Nephron progenitor cell (in vitro differentiated cells): Measurements from ENCODE around the gene GIMAP6.
"Not testable (repeated sequence)": the region's sequence is repeated elsewhere in the genome, so short reads cannot be mapped to it uniquely, and the experiment has no call there.

Source experiments
- DNase-seq: peaks from one replicate; pipeline ENCODE4 v3.0.0; 2021
- H3K27ac Mint-ChIP-seq: 2 replicates; pipeline ENCODE4 v1.8.0; 2021; ENCODE audit warnings: mild to moderate bottlenecking, moderate library complexity, mixed read lengths
- H3K27me3 Mint-ChIP-seq: 2 replicates; pipeline ENCODE4 v1.8.0; 2021; ENCODE audit warnings: mild to moderate bottlenecking, low read depth, mixed read lengths; ENCODE audit not compliant: poor library complexity
- H3K36me3 Mint-ChIP-seq: 2 replicates; pipeline ENCODE4 v1.8.0; 2021; ENCODE audit warnings: low read depth, mixed read lengths
- H3K4me1 Mint-ChIP-seq: 2 replicates; pipeline ENCODE4 v1.8.0; 2021; ENCODE audit warnings: mixed read lengths
- H3K4me3 Mint-ChIP-seq: 2 replicates; pipeline ENCODE4 v1.8.0; 2021; ENCODE audit warnings: mild to moderate bottlenecking, moderate library complexity, mixed read lengths
- H3K9me3 Mint-ChIP-seq: 2 replicates; pipeline ENCODE4 v1.8.0; 2021; ENCODE audit warnings: mild to moderate bottlenecking, moderate library complexity, mixed read lengths
- TF ChIP-seq, protein P1 (sequence below): fragments of 200-600 bp; sonication (generic); IDR thresholded peaks from 2 replicates; pipeline ENCODE4 v1.5.0; 2021; ENCODE audit warnings: antibody characterized with exemption

Gene GIMAP6

DNA sequence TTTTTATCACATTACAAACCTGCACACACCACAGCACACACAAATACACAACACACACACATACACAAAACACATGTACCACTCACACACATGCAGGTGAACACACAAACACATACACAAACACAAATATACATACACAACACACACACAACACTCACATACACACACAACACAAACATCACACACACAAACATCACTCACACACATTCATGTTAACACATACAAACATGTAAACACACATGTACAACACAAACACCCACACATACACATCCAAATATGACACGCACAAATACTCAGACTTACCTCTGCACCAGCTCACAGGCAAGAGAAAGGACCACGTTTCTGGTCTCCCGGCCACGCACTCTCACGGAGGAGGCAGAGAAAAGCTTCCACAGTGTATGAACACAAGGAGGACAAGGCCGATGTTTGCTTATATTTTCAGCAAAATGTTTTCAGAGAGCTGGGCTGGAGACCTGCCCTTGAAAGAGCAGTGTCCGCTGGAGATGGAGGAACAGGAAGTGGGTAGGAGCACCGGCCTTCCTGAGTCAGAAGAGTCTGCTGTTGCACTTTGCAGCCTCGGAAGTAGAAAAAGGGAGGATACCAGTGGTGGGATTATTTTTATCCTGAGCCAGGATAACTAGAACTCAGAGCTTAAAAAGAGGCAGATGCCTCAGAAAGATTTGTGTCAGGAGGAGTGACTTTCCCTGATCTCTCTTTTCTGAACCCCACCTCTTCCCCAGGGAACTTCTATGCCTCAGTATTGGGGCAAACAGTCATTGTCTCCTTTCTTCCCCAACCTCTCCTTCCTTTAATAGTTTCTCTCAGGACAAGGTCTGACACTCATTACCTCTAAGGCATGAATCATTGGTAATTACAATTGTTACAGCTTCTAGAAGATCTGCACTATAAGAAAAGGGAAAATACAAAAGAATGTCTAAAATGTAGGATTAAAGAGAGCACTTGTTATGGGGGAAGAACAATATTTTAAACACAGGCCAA is at the start of gene GIMAP6:
Gene GIMAP6, minus strand, starts transcription at position 520 of the 999 bp plus-strand sequence. CDS start 2,243 bp downstream, outside the sequence.
- no peaks in the 10 kb centered on the region for H3K27me3 Mint-ChIP-seq
- TF ChIP-seq, protein P1, sequence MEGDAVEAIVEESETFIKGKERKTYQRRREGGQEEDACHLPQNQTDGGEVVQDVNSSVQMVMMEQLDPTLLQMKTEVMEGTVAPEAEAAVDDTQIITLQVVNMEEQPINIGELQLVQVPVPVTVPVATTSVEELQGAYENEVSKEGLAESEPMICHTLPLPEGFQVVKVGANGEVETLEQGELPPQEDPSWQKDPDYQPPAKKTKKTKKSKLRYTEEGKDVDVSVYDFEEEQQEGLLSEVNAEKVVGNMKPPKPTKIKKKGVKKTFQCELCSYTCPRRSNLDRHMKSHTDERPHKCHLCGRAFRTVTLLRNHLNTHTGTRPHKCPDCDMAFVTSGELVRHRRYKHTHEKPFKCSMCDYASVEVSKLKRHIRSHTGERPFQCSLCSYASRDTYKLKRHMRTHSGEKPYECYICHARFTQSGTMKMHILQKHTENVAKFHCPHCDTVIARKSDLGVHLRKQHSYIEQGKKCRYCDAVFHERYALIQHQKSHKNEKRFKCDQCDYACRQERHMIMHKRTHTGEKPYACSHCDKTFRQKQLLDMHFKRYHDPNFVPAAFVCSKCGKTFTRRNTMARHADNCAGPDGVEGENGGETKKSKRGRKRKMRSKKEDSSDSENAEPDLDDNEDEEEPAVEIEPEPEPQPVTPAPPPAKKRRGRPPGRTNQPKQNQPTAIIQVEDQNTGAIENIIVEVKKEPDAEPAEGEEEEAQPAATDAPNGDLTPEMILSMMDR: no peak
- no peak within 1 kb of the TSS for H3K27ac Mint-ChIP-seq
- DNase-seq: no peak
- H3K4me1 Mint-ChIP-seq: no peaks in the 10 kb centered on the region
- no peaks in the 10 kb centered on the region for H3K36me3 Mint-ChIP-seq
- peaks cover 29% of the 10 kb centered on the region for H3K9me3 Mint-ChIP-seq
- no peak within 1 kb of the TSS for H3K4me3 Mint-ChIP-seq

DNA sequence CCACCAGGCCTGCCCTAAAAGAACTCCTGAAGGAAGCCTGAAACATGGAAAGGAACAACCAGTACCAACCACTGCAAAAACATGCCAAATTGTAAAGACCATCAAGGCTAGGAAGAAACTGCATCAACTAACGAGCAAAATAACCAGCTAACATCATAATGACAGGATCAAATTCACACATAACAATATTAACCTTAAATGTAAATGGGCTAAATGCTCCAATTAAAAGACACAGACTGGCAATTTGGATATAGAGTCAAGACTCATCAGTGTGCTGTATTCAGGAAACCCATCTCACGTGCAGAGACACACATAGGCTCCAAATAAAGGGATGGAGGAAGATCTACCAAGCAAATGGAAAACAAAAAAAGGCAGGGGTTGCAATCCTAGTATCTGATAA is 48.2 kb upstream of the GIMAP6 start:
- H3K9me3 Mint-ChIP-seq: peaks cover 46% of the 10 kb centered on the region
- H3K36me3 Mint-ChIP-seq, H3K27me3 Mint-ChIP-seq, H3K4me1 Mint-ChIP-seq, DNase-seq, H3K4me3 Mint-ChIP-seq, H3K27ac Mint-ChIP-seq: not testable (repeated sequence)

DNA sequence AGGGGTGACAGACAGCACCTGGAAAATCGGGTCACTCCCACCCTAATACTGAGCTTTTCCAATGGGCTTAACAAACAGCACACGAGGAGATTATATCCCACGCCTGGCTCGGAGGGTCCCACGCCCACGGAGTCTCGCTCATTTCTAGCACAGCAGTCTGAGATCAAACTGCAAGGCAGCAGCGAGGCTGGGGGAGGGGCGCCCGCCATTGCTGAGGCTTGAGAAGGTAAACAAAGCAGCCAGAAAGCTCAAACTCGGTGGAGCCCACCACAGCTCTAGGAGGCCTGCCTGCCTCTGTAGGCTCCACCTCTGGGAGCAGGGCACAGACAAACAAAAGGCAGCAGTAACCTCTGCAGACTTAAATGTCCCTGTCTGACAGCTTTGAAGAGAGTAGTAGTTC is 46.4 kb upstream of the GIMAP6 start:
- not testable (repeated sequence) for H3K27ac Mint-ChIP-seq, H3K27me3 Mint-ChIP-seq, H3K4me3 Mint-ChIP-seq, H3K4me1 Mint-ChIP-seq, H3K36me3 Mint-ChIP-seq, DNase-seq
- H3K9me3 Mint-ChIP-seq: peaks cover 46% of the 10 kb centered on the region

DNA sequence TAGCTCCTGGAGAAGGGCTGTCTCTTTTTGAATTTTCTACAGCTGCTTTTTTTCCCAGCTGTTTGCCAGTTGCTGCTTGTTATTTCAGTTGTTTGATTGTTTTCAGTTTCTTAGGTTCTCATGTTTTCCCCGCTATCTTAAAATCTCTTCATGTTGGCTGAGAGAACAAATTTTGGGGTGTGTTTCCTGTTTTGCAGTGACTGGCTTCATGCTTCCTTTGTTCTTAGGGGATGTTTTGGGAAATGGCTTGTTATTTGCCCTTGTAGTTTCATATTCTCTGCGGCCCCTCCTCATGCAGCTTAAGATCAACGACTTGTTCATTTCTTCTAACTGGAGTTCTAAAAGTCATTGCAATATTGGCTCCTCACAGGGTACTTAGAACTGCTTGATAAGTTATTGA is 44.7 kb upstream of the GIMAP6 start:
- H3K9me3 Mint-ChIP-seq: peaks cover 41% of the 10 kb centered on the region
- H3K36me3 Mint-ChIP-seq, H3K27me3 Mint-ChIP-seq, H3K4me1 Mint-ChIP-seq, H3K27ac Mint-ChIP-seq, H3K4me3 Mint-ChIP-seq, DNase-seq: not testable (repeated sequence)

DNA sequence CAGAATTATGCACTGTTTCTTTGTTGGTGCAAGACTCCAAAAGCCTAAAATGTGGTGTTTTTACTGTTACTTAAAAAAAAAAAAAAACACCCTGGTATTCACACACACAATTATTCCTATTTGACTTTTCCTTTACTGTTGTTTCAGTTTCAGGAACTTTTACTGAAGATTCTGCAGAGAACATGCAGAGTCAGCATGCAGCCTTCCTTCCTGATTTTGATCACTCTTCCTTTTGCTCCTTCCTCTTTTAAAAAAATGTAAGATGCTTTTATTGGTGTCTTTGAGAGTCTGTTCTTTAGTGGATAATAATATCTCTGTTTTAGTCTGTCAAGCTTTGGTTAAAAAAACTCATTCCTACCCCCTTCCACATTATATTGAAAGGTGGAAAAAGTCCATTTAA is 44.1 kb upstream of the GIMAP6 start:
- peaks cover 38% of the 10 kb centered on the region for H3K9me3 Mint-ChIP-seq
- H3K4me1 Mint-ChIP-seq, H3K27me3 Mint-ChIP-seq, H3K36me3 Mint-ChIP-seq, H3K4me3 Mint-ChIP-seq, DNase-seq, H3K27ac Mint-ChIP-seq: not testable (repeated sequence)

DNA sequence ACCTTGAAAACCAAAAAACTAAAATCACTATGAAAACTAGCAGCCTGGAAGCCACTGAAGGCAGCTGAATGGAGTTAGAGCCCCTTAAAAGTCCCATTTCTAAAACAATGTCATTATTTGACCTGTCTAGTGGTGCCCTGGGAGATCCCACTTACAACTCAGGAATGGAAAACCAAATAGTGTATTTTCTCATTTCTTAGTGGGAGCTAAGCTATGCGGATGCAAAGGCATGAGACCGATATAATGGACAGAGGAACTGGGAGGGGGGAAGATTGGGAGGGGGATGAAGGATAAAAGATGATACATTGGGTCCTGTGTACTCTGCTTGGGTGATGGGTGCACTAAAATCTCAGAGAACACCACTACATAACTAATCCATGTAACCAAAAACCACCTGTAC is 43.5 kb upstream of the GIMAP6 start:
- TF ChIP-seq, protein P1: no peak
- no peaks in the 10 kb centered on the region for H3K4me1 Mint-ChIP-seq
- peaks cover 5% of the 10 kb centered on the region for H3K36me3 Mint-ChIP-seq
- no peak overlapping the region for H3K27ac Mint-ChIP-seq
- H3K4me3 Mint-ChIP-seq: no peak overlapping the region
- peaks cover 33% of the 10 kb centered on the region for H3K9me3 Mint-ChIP-seq
- H3K27me3 Mint-ChIP-seq: peaks cover 4% of the 10 kb centered on the region
- no peak for DNase-seq

DNA sequence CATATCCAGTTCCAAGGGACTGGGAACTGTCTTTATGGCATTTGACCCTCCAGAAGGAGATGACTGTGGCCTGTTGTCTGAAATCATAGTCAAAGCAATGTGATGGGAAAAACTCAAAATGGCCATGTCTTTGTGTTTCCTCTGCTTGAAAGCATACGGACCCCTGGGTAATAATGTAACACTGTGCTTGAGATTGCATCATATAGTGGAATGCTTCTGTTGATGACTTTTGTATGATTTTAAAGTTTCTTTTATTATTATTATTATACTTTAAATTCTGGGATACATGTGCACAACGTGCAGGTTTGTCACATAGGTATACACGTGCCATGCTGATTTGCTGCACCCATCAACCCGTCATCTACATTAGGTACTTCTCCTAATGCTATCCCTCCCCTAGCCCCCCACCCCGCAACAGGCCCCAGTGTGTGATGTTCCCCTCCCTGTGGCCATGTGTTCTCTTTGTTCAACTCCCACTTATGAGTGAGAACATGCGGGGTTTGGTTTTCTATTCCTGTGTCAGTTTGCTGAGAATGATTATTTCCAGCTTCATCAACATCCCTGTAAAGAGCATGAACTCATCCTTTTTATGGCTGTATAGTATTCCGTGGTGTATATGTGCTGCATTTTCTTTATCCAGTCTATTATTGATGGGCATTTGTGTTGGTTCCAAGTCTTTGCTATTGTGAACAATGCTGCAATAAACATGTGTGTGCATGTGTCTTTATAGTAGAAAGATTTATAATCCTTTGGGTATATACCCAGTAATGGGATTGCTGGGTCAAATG is 39.8 kb upstream of the GIMAP6 start:
- H3K4me1 Mint-ChIP-seq, DNase-seq, H3K27ac Mint-ChIP-seq, H3K27me3 Mint-ChIP-seq, H3K36me3 Mint-ChIP-seq, H3K4me3 Mint-ChIP-seq: not testable (repeated sequence)
- H3K9me3 Mint-ChIP-seq: peaks cover 25% of the 10 kb centered on the region

DNA sequence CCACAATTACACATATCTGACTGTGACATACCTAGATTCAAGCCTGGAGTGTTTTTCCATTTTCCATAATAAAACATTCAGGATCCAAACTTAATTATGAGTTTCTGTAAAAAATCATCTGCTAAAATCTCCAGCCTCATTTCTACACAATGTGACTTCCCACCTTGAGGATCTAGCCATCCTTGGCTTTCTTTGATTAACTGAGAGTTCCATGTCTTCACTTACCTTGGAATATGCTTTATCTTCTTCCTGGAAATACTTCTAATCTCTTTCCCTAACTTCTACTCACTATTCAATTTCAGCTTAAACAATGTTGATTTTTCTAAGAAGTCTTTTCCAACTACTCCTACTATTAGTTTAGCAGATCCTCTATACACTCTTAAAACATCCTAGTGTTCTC is 36.8 kb upstream of the GIMAP6 start:
- Mint-ChIP-seq H3K36me3 (no peaks in the 10 kb centered on the region), H3K4me3 (no peak overlapping the region), H3K9me3 (peaks cover 20% of the 10 kb centered on the region), H3K27me3 (no peaks in the 10 kb centered on the region), H3K4me1 (no peaks in the 10 kb centered on the region), H3K27ac (no peak overlapping the region)
- DNase-seq: no peak
- TF ChIP-seq, protein P1: no peak
